ENCODE results near the gene SEMA4A. TPM values are rescaled to one million over a fixed set of nuclear protein-coding genes. Genes with fewer than 3 reads are reported as not detected.

SEMA4A gene
- total RNA-seq, 2 donors from 2014 or later, result 22.9 to 44.9 TPM

DNA sequence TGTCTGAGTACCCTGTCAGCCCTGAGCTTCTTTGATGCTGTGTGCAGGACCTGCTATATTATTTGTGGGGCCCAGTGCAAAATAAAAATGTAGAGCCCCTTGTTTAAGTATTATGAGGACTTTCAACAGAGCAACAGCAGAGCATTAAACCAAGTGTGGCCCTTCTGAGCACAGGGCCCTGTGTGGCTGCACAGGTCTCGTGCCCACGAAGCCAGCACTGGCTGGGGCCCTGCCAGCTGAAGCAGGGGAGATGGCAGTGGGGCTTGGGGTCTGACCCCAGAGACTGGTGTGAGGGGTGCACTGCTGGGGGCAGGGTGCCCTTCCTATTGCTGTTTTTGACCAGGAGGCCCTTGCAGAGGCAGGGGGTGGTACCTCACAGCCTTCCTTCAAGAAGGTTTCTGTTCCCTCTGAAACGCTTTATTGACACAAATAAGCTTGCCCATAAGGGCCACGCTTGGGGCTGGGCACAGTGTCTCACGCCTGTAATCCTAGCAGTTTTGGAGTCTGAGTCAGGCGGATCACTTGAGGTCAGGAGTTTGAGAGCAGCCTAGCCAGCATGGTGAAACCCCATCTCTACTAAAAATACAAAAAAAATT lies 2.2 kb upstream of the SEMA4A start:
- Histone ChIP-seq H3K4me3 (no peak overlapping the region), H3K4me1 (replicated peaks) (peaks cover 4% of the 10 kb centered on the region), H3K36me3 (no peaks in the 10 kb centered on the region), H3K27me3 (replicated peaks; ENCODE audit: insufficient read depth) (no peaks in the 10 kb centered on the region), H3K9me3 (no peaks in the 10 kb centered on the region), H3K27ac (no peak overlapping the region)
- intact Hi-C loops (cut with DNase I), result no loop called here
- TF ChIP-seq POLR2AphosphoS5 (IDR thresholded peaks at IDR 0.05), result no peak
- no peak for TF ChIP-seq POLR2A (IDR thresholded peaks at IDR 0.05)
- TF ChIP-seq, protein P1, sequence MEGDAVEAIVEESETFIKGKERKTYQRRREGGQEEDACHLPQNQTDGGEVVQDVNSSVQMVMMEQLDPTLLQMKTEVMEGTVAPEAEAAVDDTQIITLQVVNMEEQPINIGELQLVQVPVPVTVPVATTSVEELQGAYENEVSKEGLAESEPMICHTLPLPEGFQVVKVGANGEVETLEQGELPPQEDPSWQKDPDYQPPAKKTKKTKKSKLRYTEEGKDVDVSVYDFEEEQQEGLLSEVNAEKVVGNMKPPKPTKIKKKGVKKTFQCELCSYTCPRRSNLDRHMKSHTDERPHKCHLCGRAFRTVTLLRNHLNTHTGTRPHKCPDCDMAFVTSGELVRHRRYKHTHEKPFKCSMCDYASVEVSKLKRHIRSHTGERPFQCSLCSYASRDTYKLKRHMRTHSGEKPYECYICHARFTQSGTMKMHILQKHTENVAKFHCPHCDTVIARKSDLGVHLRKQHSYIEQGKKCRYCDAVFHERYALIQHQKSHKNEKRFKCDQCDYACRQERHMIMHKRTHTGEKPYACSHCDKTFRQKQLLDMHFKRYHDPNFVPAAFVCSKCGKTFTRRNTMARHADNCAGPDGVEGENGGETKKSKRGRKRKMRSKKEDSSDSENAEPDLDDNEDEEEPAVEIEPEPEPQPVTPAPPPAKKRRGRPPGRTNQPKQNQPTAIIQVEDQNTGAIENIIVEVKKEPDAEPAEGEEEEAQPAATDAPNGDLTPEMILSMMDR (IDR thresholded peaks at IDR 0.05), result no peak
- no peak for DNase-seq (ENCODE audit: low spot score)
- WGBS, result 75% methylated on average over 6 of the region's 6 CpGs

DNA sequence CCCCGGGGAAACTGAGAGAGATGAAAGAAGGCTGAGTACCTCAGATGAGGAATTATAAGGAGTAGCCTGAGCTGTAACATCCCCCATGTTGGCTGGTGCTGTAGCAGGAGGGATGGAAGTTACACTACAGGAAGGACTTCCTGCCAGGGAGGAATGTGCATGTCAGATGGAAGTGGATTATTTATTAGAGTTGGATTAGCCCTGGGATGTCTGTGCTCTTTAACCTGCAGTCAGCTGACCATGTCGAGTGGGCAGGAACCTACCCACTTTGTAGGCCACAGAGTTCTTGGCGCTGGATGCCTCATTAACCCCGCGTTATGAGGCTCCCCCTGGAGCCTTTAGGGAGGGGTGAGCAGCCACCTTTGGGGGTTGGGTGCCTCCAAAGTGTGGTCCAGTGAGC lies 757 bp upstream of the SEMA4A start:
- DNase-seq (ENCODE audit: low spot score), result no peak
- peak overlapping the region in 1 of 2 donors; percentile 81 for H3K27ac ChIP-seq
- no peaks in the 10 kb centered on the region for H3K36me3 ChIP-seq
- H3K9me3 ChIP-seq, result no peaks in the 10 kb centered on the region
- H3K4me1 ChIP-seq (replicated peaks), result peaks cover 4% of the 10 kb centered on the region
- TF ChIP-seq POLR2A (IDR thresholded peaks at IDR 0.05) (no peak), POLR2AphosphoS5 (IDR thresholded peaks at IDR 0.05) (no peak)
- TF ChIP-seq, protein P1 (IDR thresholded peaks at IDR 0.05), result no peak
- WGBS, result 47% methylated on average over 5 of the region's 5 CpGs
- no peak overlapping the region for H3K4me3 ChIP-seq
- intact Hi-C loops (cut with DNase I), result no loop called here
- H3K27me3 ChIP-seq (replicated peaks; ENCODE audit: insufficient read depth), result no peaks in the 10 kb centered on the region

DNA sequence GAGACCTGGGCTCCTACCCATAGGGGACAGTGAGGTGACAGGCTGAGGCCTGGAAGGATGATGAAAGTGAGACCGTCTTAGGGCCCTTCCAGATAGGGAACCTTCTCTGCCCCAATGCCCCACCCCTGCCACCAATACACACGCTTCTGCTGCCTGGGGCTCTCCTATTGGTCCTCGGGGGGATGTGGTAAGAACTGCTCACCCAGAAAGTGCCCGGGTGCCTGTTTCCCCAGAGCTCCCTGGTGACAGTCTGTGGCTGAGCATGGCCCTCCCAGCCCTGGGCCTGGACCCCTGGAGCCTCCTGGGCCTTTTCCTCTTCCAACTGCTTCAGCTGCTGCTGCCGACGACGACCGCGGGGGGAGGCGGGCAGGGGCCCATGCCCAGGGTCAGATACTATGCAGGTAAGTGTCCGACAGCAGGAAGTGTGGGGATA lies 948 bp downstream of the SEMA4A start:
- DNase-seq (ENCODE audit: low spot score), result no peak
- Histone ChIP-seq H3K9me3 (no peaks in the 10 kb centered on the region), H3K4me3 (peak overlapping the region; percentile 25 to 36), H3K4me1 (replicated peaks) (peaks cover 4% of the 10 kb centered on the region), H3K36me3 (no peaks in the 10 kb centered on the region), H3K27me3 (replicated peaks; ENCODE audit: insufficient read depth) (no peaks in the 10 kb centered on the region), H3K27ac (peak overlapping the region; percentile 49 to 81)
- peak; percentile 10 for TF ChIP-seq POLR2A (IDR thresholded peaks at IDR 0.05)
- TF ChIP-seq, protein P1 (IDR thresholded peaks at IDR 0.05), result no peak
- 49% methylated on average over 11 of the region's 11 CpGs for WGBS
- intact Hi-C loops (cut with DNase I), result no loop called here

GRCh38 chr1:156155756-156156510 lies 2.5 kb downstream of the SEMA4A start:
- Histone ChIP-seq H3K27me3 (replicated peaks; ENCODE audit: insufficient read depth) (no peaks in the 10 kb centered on the region), H3K4me3 (no peak overlapping the region), H3K27ac (no peak overlapping the region), H3K9me3 (no peaks in the 10 kb centered on the region), H3K36me3 (no peaks in the 10 kb centered on the region), H3K4me1 (replicated peaks) (peaks cover 4% of the 10 kb centered on the region)
- intact Hi-C loops (cut with DNase I), result no loop called here
- DNase-seq (ENCODE audit: low spot score), result no peak
- TF ChIP-seq, protein P1 (IDR thresholded peaks at IDR 0.05), result no peak
- no peak for TF ChIP-seq POLR2A (IDR thresholded peaks at IDR 0.05)
- 70% methylated on average over 12 of the region's 12 CpGs for WGBS

DNA sequence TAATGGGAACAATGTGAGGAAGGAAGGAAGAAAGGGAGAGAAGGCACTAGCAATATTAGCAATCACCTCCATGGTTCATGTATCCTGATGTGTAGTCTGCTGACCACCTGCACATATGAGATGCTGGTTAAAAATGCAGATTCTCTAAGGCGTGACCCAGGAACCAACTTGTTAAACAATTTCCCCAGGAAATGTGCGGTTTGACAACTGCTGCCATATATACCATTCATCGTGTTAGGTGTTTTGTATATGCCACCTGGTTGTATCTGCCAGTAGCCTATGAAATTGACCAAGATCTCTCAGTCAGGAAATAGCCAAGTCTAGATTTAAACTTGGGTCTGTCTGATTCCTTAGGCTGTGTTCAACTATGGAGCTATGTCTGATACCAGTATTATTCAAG lies 4.1 kb downstream of the SEMA4A start:
- Histone ChIP-seq H3K9me3 (no peaks in the 10 kb centered on the region), H3K4me1 (replicated peaks) (peaks cover 4% of the 10 kb centered on the region), H3K27ac (no peak overlapping the region), H3K4me3 (no peak overlapping the region), H3K27me3 (replicated peaks; ENCODE audit: insufficient read depth) (no peaks in the 10 kb centered on the region), H3K36me3 (no peaks in the 10 kb centered on the region)
- DNase-seq (ENCODE audit: low spot score), result no peak
- WGBS, result 90% methylated on average over 3 of the region's 3 CpGs
- intact Hi-C loops (cut with DNase I), result no loop called here
- TF ChIP-seq POLR2A (IDR thresholded peaks at IDR 0.05), result no peak
- TF ChIP-seq POLR2AphosphoS5 (IDR thresholded peaks at IDR 0.05), result no peak
- TF ChIP-seq, protein P1 (IDR thresholded peaks at IDR 0.05), result no peak
